HEK293T (cell line): ENCODE results near the gene CBX2.

ENCODE experiments used
- CTCF ChIA-PET: fragments of 350-600 bp; formaldehyde crosslinking; extraction: SDS; loops from one replicate; lab custom pipeline; 2021; ENCODE audit warnings: antibody characterized with exemption, inconsistent platforms; lab: Yijun Ruan, JAX
- POLR2A ChIA-PET: fragments of 350-600 bp; formaldehyde crosslinking; extraction: SDS; loops from one replicate; lab custom pipeline; 2020; ENCODE audit warnings: antibody characterized with exemption, inconsistent platforms; lab: Yijun Ruan, JAX
- DNase-seq: peaks from one replicate; pipeline ENCODE4 v3.0.0; 2012; ENCODE audit warnings: mixed read lengths; ENCODE audit errors: extremely low spot score
- ARNT ChIP-seq: fragments of 450-650 bp; IDR thresholded peaks from 2 replicates; pipeline ENCODE4 v1.6.1; 2017; ENCODE audit warnings: mild to moderate bottlenecking
- BHLHE40 ChIP-seq: fragments of 450-650 bp; IDR thresholded peaks from 2 replicates; pipeline ENCODE4 v1.6.1; 2016; ENCODE audit warnings: mild to moderate bottlenecking, moderate library complexity, borderline replicate concordance
- CTBP1 ChIP-seq: fragments of 450-650 bp; IDR thresholded peaks from 2 replicates; pipeline ENCODE4 v1.6.1; 2016; ENCODE audit warnings: borderline replicate concordance
- ELF4 ChIP-seq: fragments of 450-650 bp; IDR thresholded peaks from 2 replicates; pipeline ENCODE4 v1.6.1; 2017; ENCODE audit warnings: antibody characterized with exemption
- FOXA1 ChIP-seq: fragments of 450-650 bp; IDR thresholded peaks from 2 replicates; pipeline ENCODE4 v1.6.1; 2016; ENCODE audit warnings: mild to moderate bottlenecking
- FOXK2 ChIP-seq: fragments of 450-650 bp; IDR thresholded peaks from 2 replicates; pipeline ENCODE4 v1.6.1; 2016; ENCODE audit warnings: mild to moderate bottlenecking
- FOXM1 ChIP-seq: fragments of 450-650 bp; IDR thresholded peaks from 2 replicates; pipeline ENCODE4 v1.6.1; 2017; ENCODE audit warnings: mild to moderate bottlenecking, borderline replicate concordance
- HDGF ChIP-seq: fragments of 450-650 bp; IDR thresholded peaks from 2 replicates; pipeline ENCODE4 v1.6.1; 2017; ENCODE audit warnings: antibody characterized with exemption, borderline replicate concordance
- L3MBTL2 ChIP-seq: fragments of 450-650 bp; conservative IDR thresholded peaks from 2 replicates; pipeline ENCODE4 v1.6.1; 2016; ENCODE audit warnings: mild to moderate bottlenecking
- LEF1 ChIP-seq: fragments of 450-650 bp; IDR thresholded peaks from 2 replicates; pipeline ENCODE4 v1.6.1; 2017; ENCODE audit warnings: mild to moderate bottlenecking, borderline replicate concordance
- NFRKB ChIP-seq: fragments of 450-650 bp; IDR thresholded peaks from 2 replicates; pipeline ENCODE4 v1.6.1; 2016; ENCODE audit warnings: mild to moderate bottlenecking, moderate library complexity
- PKNOX1 ChIP-seq: fragments of 450-650 bp; IDR thresholded peaks from 2 replicates; pipeline ENCODE4 v1.6.1; 2016
- SP1 ChIP-seq: fragments of 450-650 bp; IDR thresholded peaks from 2 replicates; pipeline ENCODE4 v1.6.1; 2017
- SUZ12 ChIP-seq: fragments of 450-650 bp; IDR thresholded peaks from 2 replicates; pipeline ENCODE4 v1.6.1; 2016; ENCODE audit warnings: mild to moderate bottlenecking
- TARDBP ChIP-seq: fragments of 450-650 bp; IDR thresholded peaks from 2 replicates; pipeline ENCODE4 v1.6.1; 2016
- ZNF384 ChIP-seq: fragments of 450-650 bp; IDR thresholded peaks from 2 replicates; pipeline ENCODE4 v1.6.1; 2016

Gene CBX2

DNA sequence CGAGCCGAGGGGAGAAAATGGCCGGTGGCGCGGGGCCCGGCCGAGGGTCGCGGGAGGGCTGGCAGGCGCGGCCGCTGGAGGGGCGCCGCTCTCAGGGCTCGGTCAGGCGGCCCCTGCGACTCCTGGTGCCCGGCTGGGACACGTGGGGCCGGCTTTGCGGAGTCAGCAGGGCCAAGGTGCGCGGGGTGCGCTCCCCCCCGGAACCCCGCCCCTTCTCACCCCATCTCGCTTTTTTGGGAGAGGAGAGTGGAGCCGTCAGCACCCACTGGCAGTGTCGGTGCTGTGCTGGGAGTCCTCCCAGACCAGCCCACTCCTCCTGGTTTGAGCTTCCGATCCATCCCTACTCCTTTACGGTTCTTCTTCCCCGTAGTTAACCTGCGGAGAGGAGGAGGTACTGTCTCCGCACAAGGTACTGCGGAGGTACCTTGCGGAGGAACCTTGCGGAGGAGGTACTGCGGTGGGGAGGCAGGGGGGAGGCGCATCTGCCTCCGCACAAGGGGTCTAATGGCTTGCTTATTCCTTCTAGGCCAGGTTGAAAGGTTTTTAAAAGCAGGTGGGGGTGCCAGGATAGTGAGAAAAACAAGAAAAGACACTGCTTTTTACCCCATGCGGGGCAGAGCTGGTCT lies 38.0 kb downstream of the CBX2 start:
- DNase-seq = no peak
- ChIA-PET POLR2A (no interaction called here), CTCF (no interaction called here)
- TF ChIP-seq ELF4 (no peak), ARNT (no peak), FOXA1 (no peak), NFRKB (no peak), SUZ12 (no peak), HDGF (no peak), FOXK2 (no peak), LEF1 (no peak), TARDBP (no peak), BHLHE40 (no peak), PKNOX1 (no peak), SP1 (no peak), L3MBTL2 (no peak), ZNF384 (no peak), CTBP1 (no peak), FOXM1 (no peak)

DNA sequence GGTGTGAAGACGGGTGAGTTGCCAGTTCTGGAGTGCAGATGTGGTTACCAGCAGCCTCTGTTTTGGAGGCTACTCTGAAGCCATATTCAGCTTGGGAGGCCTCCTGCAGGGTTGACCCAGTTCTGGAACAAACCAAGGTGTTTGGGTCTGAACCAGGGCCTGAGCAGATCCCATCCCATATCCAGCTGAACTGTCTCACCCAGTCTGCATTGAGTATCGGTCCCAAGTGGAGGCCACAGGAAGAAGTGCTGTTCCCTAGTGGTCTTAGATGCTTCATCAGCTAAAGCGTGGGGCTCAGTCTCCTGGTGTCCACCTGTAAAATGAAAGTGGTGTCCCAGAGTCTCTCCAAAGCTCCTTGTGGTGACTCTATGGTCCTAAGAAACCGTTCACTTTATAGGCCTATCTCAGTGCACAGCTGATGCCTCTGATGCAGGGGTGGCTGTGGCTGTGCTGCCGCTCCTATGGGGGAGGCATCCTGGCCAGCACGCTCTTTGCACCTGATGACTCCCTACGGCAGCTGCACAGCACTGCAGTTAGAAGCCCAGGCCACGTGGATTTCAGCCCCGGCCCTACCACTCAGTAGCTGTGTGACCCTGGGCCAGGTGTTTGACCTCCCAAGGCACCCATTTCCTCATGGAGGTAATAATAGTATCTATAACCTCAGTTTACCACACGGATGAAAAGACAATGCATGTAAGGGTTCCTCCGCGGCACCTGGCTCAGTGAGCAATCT lies 40.2 kb downstream of the CBX2 start:
- no peak for TF ChIP-seq FOXK2
- no peak for DNase-seq
- ChIA-PET POLR2A (interaction anchor here (1.0 to 3.6 kb wide), 6 partner anchors 10 to 24 kb away, joined by 3 to 12 read pairs (median 4); partner anchors contain the start of gene CBX4), CTCF (interaction anchor here (0.6 to 1.2 kb wide), 5 partner anchors 16 to 175 kb away, joined by 3 to 6 read pairs (median 3); no protein-coding TSS in a partner anchor)

- TF ChIP-seq ZNF384 (no peak), PKNOX1 (no peak), BHLHE40 (no peak), FOXA1 (no peak), SP1 (no peak), HDGF (no peak), TARDBP (no peak), ARNT (no peak), FOXK2 (no peak), CTBP1 (no peak), L3MBTL2 (no peak), ELF4 (no peak), NFRKB (no peak), SUZ12 (no peak), FOXM1 (no peak), LEF1 (no peak)
- DNase-seq = no peak
- ChIA-PET POLR2A (interaction anchor here (1.3 to 3.6 kb wide), 3 partner anchors 20 to 173 kb away, joined by 3 to 12 read pairs (median 3); partner anchors contain the start of gene CBX4), CTCF (interaction anchor here (0.6 to 0.7 kb wide), 2 partner anchors 16 to 109 kb away, joined by 3 read pairs; no protein-coding TSS in a partner anchor)
Observed at GRCh38 chr17:79819085-79819484, 41.1 kb downstream of the CBX2 start.

DNA sequence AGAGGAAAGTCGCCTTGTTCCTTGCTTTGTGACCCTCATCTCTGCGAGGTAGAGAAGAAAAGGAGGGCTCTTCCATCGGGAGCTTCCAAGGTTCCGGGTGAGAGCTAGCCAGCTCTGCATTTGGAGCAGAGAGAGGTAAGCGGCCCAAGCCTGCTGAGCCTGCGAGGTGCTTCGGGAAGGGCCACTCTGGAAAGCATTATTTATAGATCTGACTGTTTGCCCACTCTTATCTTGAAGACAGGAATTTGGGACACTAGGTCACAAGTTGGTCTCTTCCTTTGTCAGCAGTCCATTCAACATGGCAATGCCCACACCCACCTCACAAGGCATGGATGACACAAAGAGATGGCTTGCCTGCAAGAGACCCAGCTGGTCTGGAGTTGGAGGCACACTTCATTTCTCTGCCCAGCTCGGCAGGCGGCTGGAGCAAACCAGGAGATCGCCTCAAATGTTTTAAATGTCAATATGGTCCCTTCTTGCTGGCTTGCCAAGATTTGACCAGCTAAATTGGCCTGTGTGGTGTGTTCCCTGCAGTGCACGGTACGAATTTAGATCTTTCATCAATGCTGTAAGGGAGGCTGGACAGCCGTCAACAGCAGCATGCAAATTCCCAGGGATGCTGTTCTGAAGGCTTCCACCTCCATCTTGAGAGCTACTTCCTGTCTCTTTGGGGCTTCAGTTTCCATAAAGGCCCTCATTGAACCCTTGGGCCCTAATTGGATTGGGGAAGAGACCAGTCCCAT lies 41.8 kb downstream of the CBX2 start:
- no peak for DNase-seq
- POLR2A ChIA-PET = interaction anchor here (1.3 to 3.6 kb wide), 2 partner anchors 19 to 173 kb away, joined by 3 to 12 read pairs; partner anchors contain the start of gene CBX4
- CTCF ChIA-PET = interaction anchor here (0.9 to 1.8 kb wide), 3 partner anchors 9 to 23 kb away, joined by 3 to 6 read pairs (median 3); partner anchors contain the start of gene CBX8
- no peak for TF ChIP-seq ELF4
- TF ChIP-seq SP1 = no peak
- no peak for TF ChIP-seq NFRKB
- no peak for TF ChIP-seq FOXA1
- no peak for TF ChIP-seq L3MBTL2
- no peak for TF ChIP-seq LEF1
- no peak for TF ChIP-seq ARNT
- TF ChIP-seq BHLHE40 = no peak
- no peak for TF ChIP-seq ZNF384
- no peak for TF ChIP-seq TARDBP
- TF ChIP-seq FOXM1 = no peak
- no peak for TF ChIP-seq CTBP1
- TF ChIP-seq PKNOX1 = no peak
- TF ChIP-seq HDGF = no peak
- TF ChIP-seq SUZ12 = no peak
- TF ChIP-seq FOXK2 = no peak

GRCh38 chr17:79820959-79821330 lies 43.0 kb downstream of the CBX2 start:
- DNase-seq = no peak
- ChIA-PET CTCF (interaction anchor here (1.1 to 1.8 kb wide), 2 partner anchors 9 to 14 kb away, joined by 3 to 6 read pairs; no protein-coding TSS in a partner anchor), POLR2A (interaction anchor here (1.4 to 3.6 kb wide), 2 partner anchors 12 to 18 kb away, joined by 6 to 12 read pairs; partner anchors contain the start of gene CBX4)
- TF ChIP-seq L3MBTL2 (no peak), SUZ12 (no peak), SP1 (no peak), LEF1 (no peak), FOXK2 (no peak), ELF4 (no peak), ARNT (no peak), HDGF (no peak), NFRKB (no peak), BHLHE40 (no peak), FOXM1 (no peak), CTBP1 (no peak), PKNOX1 (no peak), ZNF384 (no peak), TARDBP (no peak)
